Germinal center (tissue), 1 donor: Measurements from ENCODE around the gene PLCL1.

Experiments used
- DNase-seq: peaks from one replicate; pipeline ENCODE4 v3.0.0; 2012; ENCODE audit warnings: mixed read lengths, low spot score

PLCL1 gene

DNA sequence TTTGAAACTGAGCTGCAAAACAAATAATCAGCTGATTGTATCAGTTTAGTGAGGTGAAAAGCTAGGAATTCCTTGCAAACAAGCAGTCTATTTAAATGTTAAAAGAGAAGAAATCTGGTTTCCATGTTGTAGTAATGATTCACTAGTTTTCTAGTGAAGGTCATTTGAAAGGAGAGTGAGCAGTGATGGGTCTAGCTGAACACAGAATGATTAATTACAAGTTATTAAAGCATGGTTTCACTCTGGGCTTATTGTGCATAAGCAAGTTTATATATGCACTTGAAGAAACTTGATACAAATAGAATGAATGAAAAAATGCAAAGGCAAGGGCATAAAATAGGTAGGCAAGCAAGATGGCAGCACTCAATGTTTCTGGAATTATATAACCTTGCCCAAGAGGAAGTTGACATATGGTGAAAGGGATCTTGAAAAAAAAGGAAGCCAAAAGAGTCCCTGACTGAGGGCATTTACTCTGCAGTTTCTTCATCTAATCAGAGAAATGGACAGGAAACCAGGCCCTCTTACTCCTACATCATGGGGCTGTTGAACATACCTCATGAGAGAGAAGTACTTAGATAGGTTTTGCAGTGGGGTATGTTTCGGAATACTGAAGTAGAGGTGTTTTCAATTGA, 53.2 kb downstream of the PLCL1 start:
- DNase-seq = no peak

DNA sequence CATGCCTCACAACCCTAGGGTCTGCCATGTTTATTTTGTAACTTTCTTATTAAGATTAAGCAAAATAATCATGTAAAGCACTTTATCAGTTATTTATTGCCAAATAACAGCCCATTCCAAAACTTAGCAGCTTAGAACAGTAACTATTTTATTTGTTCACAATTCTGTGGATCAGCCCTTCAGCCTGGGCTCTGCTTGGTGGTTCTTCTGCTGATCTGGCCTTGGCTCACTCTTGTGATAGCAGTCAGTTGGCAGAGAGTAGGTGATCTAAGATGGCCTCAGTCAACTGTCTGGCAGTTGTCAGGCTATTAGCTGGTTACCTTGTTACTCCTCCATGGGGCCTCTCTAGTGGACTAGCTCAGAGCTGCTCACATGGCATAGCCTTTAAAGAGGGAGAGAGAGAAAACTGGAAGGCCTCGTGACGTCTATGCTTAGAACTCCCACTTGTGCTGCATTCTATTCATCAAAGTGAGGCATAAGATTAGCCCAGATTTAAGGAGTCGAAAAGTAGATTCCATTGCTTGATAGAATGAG, 54.3 kb downstream of the PLCL1 start:
- no peak for DNase-seq

DNA sequence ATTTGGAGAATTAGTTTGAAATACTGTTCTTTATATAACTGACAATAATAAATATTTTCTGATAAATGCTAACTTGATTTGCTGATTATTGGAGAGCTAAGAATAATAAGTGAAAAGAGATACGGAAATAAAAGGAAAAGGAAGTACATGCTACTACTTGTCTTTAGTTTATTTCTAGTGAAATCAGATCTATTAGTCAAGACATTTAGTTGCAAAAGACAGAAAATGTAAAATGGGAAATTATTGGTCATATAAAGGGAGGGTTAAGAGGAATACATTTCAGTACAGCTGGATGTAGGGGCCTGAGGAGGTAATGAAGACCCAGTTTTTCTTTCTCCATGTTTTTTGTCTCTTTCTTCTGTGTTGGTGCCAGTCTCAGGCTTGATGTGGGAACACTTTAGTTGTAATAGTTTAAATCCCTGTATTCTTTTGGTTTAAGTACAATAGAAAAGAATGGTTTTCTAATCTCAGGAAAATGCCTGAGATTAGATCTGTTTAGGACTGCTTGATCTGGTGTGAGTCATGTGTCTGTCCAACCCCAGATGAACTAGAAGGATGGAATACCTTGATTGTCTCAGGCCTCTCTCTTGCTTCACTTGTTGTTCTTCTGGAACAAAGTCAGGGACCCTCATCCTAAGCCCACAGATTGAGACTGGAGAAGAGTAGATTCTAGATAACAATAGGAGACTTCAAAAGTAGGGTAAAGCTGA, 58.0 kb downstream of the PLCL1 start:
- no peak for DNase-seq

GRCh38 chr2:197863744-197864143, 59.4 kb downstream of the PLCL1 start:
- DNase-seq = no peak

- no peak for DNase-seq
These were observed 62.1 kb downstream of the PLCL1 start for GRCh38 chr2:197866455-197866854.

GRCh38 chr2:197867033-197867432, 62.6 kb downstream of the PLCL1 start:
- DNase-seq = no peak

GRCh38 chr2:197867624-197868023, 63.2 kb downstream of the PLCL1 start:
- DNase-seq = no peak

DNA sequence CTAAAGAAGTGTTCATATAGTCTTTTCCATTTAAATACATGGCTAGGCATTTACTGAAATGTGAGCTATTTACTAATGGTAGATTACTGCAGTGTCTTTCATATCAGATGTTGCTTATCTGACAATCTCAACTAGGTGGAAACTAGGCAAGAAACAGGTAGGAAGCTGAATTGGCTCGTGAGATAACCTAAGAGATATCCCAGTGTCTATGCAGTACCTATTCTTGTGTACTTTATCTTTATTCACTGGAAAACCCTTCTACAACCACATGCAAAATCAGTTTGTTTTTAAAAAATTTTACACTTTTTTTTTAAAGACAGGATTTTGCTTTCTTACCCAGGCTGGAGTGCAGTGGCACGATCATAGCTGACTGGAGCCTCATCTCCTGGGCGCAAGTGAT, 63.8 kb downstream of the PLCL1 start:
- no peak for DNase-seq

- DNase-seq = no peak
These were observed 64.6 kb downstream of the PLCL1 start for GRCh38 chr2:197869041-197869440.

GRCh38 chr2:197869501-197870111, 65.2 kb downstream of the PLCL1 start:
- no peak for DNase-seq

- DNase-seq = no peak
These were observed 65.7 kb downstream of the PLCL1 start for GRCh38 chr2:197870137-197870536.

- no peak for DNase-seq
These were observed 67.5 kb downstream of the PLCL1 start for GRCh38 chr2:197871780-197872456.

DNA sequence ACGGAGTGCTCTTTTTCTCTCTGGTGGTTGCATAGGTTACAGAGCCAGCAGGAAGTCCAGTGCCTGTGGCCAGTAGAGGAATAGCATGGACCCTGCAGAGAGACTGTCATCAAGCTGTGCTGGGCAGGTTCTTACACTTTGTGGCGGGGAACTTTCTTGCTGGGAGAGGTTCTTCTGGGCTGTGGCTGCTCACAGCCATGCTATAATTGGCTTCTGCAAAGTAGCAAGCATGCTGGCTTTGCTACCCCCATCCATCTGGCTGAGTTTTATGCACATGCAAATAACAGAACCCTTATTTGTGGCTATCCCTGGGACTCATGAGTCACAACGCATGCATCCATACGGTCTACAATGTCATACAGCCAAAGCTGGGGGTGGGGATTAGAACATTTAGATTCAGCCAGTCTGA, 68.9 kb downstream of the PLCL1 start:
- no peak for DNase-seq

DNA sequence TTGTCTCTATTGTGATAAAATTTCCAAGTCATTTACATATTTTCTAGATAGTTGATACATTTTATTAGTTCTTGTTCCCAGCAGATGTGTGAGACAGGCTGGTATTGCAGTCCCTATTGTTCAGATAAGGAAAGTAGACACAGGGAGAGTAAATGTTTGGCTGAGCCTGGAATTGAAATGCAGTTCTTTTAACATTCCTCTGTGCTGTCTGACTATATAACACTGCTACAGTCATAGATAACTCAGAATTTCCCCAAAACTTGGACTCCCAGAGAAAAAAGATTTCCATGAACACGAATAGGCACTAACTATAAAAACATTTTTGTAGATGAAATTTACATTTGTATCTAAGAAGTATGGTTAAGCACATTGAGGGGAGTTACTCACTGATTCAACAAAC, 71.4 kb downstream of the PLCL1 start:
- DNase-seq = no peak

DNA sequence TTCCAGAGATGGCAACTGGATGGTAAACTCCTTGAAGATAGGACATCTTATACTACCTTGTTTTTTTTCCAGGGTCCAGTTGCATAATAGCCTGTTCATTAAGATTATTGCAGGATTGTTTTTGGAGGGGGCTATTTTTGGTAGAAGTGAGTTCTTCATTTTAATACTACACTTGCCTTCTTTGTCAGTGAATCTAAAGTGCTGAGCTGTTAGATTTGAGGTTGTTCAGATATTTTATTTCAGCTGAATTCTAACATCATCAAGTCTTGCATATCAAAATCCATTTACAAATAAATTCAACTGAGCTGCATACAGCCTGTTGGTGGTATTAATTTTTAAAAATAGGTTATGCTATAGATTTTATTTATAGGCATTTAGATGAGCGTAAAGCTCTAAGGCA, 72.1 kb downstream of the PLCL1 start:
- no peak for DNase-seq

DNA sequence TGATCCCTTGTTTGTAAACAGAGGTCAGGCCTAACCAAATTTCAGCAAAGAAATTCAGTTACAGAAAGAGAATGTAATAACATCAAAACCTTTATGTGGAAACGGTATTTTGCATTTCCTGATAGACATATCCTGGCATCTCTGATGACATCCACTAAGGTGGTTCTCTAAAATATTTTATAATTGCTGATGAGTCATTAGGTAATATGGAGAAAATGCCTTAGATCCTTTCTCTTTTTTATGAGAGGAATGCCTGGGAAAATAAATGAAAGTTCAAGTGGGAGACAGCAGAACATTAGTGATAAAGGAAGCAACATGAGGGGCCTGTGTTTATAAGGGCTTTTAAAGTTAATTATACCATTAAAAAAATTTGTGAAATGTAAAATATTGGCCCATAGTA, 72.6 kb downstream of the PLCL1 start:
- no peak for DNase-seq

DNA sequence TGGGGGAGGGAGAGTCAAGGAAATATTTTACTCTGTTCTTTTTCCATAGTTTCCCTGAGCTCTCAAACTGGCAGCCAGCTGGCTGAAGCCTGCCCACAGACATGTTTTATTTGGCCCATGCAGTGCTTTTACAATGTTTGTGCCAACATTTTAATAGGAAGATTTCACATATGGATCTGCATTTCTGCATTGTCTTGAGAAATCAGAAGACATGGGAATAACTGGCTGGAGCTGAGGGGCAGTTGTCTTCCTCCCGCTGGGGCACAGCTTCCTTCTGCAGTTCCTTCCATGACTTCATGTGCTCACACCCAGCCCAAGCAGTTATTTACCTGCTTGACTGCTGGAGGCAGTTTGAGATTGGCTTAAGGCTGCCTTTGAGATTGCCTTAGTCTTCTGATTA, 74.4 kb downstream of the PLCL1 start:
- DNase-seq = no peak

GRCh38 chr2:197879812-197880408, 75.5 kb downstream of the PLCL1 start:
- DNase-seq = no peak

DNA sequence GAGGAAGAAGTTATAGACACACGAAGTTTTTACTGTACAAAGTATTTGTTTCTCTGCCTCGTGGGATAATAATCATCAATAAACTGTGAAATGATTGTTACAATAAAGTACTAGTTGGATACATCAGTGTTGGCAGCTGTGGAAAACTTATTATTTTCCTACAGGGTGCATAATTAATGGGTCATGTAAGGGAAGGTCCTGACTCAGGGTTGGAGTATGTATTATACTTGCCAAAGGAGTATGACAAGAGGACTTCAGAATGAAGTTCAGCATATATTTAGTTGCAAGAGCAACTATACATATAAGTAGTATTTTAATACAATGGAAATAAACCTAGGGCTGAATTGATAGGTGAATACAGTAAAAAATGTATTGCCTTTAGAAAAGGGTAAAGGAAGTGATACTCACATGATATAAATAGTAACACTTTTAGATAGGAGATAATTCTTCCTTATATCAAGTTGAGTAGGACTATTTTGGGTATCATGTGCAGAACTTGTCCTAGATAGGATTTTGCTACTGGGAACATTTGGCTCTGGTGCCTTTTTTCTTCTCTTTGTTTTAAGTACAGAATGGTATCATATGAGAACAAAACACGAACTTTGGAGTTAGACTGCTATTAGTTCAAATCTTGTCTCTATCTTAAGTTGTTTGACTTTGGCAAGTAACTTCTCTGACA, 79.1 kb downstream of the PLCL1 start:
- DNase-seq = no peak

DNA sequence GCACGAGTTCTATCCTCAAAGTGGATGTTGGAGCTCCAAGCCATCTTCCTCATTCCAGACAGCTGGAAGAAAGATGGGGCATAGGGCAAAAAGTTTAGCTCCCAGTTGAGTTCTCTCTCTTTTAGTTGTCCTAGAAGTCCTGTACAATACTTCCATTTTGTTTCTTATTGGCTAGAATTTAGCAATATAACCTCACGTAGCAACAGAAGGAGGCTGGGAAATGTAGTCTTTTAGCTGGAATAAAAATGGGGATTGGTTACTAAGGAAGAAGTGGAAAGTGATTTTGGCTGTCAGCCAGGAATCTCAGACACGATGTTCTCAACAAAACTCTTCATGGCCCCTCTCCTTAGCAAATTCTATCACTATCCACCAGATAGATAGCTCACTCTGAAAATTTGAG, 79.9 kb downstream of the PLCL1 start:
- DNase-seq = no peak

DNA sequence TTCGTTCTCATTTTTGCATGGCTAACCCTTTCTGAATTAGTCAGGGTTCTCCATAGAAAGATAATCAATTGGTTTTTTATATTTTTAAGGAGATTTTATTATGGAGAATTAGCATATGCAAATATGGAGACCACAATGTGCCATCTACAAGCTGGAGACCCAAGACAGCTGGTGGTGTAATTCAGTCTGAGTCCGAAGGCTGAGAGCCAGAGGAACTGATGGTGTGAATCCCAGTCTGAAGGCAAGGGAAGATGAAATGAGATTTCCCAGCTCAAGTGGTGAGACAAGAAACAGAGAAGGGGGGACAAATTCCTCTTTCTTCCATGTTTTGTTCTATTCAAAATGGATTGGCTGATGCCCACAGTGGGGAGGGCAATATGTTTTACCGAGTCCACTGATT, 80.7 kb downstream of the PLCL1 start:
- DNase-seq = no peak

GRCh38 chr2:197885587-197885986, 81.2 kb downstream of the PLCL1 start:
- no peak for DNase-seq
